Epithelial cell of proximal tubule (primary cell): Measurements from ENCODE around the gene SPAG16. TPM values are rescaled to one million over a fixed set of nuclear protein-coding genes. Genes with fewer than 3 reads are reported as not detected.

Experiments used
- DNase-seq: peaks from one replicate; pipeline ENCODE4 v3.0.0-alpha.2; 2011; ENCODE audit warnings: low read depth
- H3K4me3 ChIP-seq: 2 replicates; pipeline ENCODE4 v1.5.1; 2011; ENCODE audit warnings: low read depth, mild to moderate bottlenecking, low read length
- total RNA-seq: library from RNA; depleted of rRNA; stranded (reverse); fragments of >200 nt; gene quantifications from 2 replicates; pipeline ENCODE4 v1.2.3, GENCODE V29; 2015
- TF ChIP-seq, protein P1 (sequence below): conservative IDR thresholded peaks from 2 replicates; pipeline ENCODE4 v1.5.1; 2012; ENCODE audit warnings: low read depth, mild to moderate bottlenecking, low read length

SPAG16 gene
- total RNA-seq, 1 donor from 2014 or later: 25.5 TPM

GRCh38 chr2:213251618-213252017 lies 32.6 kb upstream of the SPAG16 start:
- H3K4me3 ChIP-seq: no peak overlapping the region
- TF ChIP-seq, protein P1, sequence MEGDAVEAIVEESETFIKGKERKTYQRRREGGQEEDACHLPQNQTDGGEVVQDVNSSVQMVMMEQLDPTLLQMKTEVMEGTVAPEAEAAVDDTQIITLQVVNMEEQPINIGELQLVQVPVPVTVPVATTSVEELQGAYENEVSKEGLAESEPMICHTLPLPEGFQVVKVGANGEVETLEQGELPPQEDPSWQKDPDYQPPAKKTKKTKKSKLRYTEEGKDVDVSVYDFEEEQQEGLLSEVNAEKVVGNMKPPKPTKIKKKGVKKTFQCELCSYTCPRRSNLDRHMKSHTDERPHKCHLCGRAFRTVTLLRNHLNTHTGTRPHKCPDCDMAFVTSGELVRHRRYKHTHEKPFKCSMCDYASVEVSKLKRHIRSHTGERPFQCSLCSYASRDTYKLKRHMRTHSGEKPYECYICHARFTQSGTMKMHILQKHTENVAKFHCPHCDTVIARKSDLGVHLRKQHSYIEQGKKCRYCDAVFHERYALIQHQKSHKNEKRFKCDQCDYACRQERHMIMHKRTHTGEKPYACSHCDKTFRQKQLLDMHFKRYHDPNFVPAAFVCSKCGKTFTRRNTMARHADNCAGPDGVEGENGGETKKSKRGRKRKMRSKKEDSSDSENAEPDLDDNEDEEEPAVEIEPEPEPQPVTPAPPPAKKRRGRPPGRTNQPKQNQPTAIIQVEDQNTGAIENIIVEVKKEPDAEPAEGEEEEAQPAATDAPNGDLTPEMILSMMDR: peak; percentile 62
- DNase-seq: peak; percentile 33

DNA sequence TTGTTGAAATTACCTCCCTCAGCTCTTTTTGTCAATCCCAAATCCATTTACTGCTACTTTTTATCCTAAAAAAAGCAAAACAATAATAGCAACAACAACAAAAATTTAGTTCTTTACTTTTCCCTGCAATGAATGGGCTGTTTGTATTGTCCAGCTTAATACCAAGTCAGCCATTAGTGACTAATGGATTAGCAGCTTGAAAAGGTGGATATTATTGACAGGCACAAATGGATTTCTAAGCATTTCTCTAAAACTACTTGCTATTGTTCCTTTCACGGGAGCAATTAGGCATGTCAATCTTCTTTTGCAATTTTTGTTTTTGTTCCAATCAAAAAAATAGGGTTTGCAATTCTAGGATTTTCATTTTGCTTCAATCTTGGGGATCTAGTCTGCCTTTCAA lies 32.1 kb upstream of the SPAG16 start:
- TF ChIP-seq, protein P1: no peak
- H3K4me3 ChIP-seq: no peak overlapping the region
- DNase-seq: no peak

GRCh38 chr2:213253162-213253561 lies 31.1 kb upstream of the SPAG16 start:
- TF ChIP-seq, protein P1: no peak
- no peak for DNase-seq
- no peak overlapping the region for H3K4me3 ChIP-seq

DNA sequence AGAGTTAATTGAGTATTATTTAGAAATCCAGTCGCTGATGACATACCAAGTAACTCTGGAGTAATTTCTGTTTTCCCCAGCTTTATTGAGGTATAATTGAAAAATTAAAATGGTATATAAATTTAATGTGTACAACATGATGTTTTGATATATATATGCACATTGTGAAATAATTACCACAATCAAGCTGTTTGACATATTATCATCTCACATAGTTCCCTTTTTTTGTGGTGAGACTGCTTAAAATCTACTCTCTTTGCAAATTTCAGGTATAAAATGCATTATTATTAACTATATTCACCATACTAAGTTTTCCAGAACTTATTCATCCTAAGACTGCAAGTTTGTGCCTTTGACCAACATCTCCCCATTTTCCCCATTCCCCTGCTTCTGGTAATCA lies 25.0 kb upstream of the SPAG16 start:
- TF ChIP-seq, protein P1: no peak
- DNase-seq: no peak
- no peak overlapping the region for H3K4me3 ChIP-seq

DNA sequence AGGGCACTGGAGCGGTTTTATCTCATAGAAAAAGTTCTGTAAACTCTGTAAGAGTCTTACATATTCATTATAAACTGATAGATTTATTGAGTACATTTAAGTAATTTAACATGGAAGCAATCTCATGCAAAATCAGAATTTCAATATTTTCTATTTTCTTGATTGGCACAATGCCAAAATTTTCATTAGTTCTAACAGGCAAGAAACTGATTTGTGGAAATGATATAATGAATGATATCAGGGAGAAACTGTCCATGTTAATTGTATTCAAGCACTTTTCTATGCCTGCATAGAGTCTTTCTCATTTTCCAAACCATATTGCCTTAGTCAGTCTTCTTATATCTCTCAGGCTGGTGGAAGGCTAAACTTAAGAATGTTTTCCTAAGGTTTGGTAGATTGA lies 23.0 kb upstream of the SPAG16 start:
- TF ChIP-seq, protein P1: no peak
- H3K4me3 ChIP-seq: no peak overlapping the region
- no peak for DNase-seq

GRCh38 chr2:213261715-213262114 lies 22.5 kb upstream of the SPAG16 start:
- no peak for DNase-seq
- TF ChIP-seq, protein P1: no peak
- H3K4me3 ChIP-seq: no peak overlapping the region

DNA sequence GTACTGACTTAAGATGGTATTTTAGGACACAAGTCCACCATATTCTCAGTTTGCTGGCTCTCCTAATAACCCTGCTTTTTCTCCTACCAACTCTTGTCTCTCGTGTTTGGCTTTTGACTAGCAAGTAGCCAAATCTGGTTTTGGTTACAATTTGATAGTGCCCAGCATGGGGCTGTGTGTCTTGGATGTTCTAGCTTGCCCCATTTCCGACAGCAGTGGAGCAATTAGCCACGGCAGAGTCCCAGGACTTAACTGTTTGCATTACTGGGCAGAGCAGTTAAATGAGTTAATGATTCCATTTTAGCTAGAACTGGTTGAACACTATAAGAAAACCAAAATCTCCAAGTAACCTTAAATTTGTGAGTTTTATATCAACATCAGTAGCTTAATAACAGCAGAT lies 18.6 kb upstream of the SPAG16 start:
- H3K4me3 ChIP-seq: no peak overlapping the region
- TF ChIP-seq, protein P1: no peak
- DNase-seq: no peak
